ENCODE results near the gene ACSS1.

DNA sequence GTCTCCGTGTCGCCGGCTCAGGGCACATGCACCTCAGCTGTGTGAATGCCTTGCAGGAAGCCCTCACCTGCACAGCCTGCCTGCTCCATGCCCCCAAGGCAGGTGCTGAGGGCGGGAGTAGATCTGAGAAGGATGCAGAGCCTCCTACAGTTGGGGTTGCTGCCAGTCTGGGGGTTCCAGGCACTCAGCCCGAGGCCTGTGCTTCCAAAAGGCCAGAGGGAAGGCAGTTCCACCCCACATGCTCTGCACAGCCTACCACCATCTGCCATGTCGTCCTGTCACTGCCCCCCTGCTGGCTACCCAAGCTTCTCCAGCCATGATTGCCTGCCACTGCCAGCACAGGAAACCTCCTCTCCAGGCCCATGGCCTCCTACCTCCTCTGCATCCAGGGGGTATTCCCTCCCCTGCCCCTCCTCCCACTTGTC is 19.3 kb downstream of the ACSS1 start:
- TF ChIP-seq, protein P1, sequence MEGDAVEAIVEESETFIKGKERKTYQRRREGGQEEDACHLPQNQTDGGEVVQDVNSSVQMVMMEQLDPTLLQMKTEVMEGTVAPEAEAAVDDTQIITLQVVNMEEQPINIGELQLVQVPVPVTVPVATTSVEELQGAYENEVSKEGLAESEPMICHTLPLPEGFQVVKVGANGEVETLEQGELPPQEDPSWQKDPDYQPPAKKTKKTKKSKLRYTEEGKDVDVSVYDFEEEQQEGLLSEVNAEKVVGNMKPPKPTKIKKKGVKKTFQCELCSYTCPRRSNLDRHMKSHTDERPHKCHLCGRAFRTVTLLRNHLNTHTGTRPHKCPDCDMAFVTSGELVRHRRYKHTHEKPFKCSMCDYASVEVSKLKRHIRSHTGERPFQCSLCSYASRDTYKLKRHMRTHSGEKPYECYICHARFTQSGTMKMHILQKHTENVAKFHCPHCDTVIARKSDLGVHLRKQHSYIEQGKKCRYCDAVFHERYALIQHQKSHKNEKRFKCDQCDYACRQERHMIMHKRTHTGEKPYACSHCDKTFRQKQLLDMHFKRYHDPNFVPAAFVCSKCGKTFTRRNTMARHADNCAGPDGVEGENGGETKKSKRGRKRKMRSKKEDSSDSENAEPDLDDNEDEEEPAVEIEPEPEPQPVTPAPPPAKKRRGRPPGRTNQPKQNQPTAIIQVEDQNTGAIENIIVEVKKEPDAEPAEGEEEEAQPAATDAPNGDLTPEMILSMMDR (IDR thresholded peaks at IDR 0.05; ENCODE audit: control extremely low read depth in 1 of 3, insufficient read depth in 1 of 3, low read depth in 1 of 3, low read length in 3 of 3): no peak
- TF ChIP-seq SP1 (IDR thresholded peaks at IDR 0.05; ENCODE audit: low read depth, low read length) (no peak), TBP (IDR thresholded peaks at IDR 0.05; ENCODE audit: low read depth, low read length) (no peak), JUN (IDR thresholded peaks at IDR 0.05; ENCODE audit: low read depth, low read length) (no peak), ZNF274 (IDR thresholded peaks at IDR 0.05; ENCODE audit: borderline replicate concordance, extremely low read depth, low read length) (no peak), TAF1 (IDR thresholded peaks at IDR 0.05; ENCODE audit: low read depth, low read length) (no peak), POLR2A (IDR thresholded peaks at IDR 0.05; ENCODE audit: control extremely low read depth in 1 of 2, low read depth in 2 of 2, low read length in 2 of 2) (no peak)
- TF ChIP-seq, protein P2, sequence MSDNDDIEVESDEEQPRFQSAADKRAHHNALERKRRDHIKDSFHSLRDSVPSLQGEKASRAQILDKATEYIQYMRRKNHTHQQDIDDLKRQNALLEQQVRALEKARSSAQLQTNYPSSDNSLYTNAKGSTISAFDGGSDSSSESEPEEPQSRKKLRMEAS (IDR thresholded peaks at IDR 0.05): no peak
